GM12878 (cell line): ENCODE results near the gene CSNK1G1. TPM values are rescaled to one million over a fixed set of nuclear protein-coding genes. Genes with fewer than 3 reads are reported as not detected.

Experiments
- ATAC-seq: fragments of 200-7000 bp; cut with Tn5 transposase; 3 replicates; pipeline ENCODE4 v1.9.1; 2020; ENCODE audit warnings: mild to moderate bottlenecking, moderate library complexity
- BruUV-seq: library from RNA; stranded (reverse); fragments of 400-500 nt; replicated peaks from 2 replicates; lab custom pipeline; 2021; lab: Mats Ljungman, UMichigan
- CTCF ChIA-PET: fragments of 300-600 bp; sonication (Branson Sonifier 250); formaldehyde crosslinking; extraction: SDS; loops from one replicate; lab custom pipeline; 2021; ENCODE audit warnings: inconsistent platforms; lab: Yijun Ruan, JAX
- POLR2A ChIA-PET: fragments of 350-600 bp; formaldehyde crosslinking; extraction: SDS; loops from one replicate; lab custom pipeline; 2021; ENCODE audit warnings: inconsistent platforms; lab: Charles Lee
- RAD21 ChIA-PET: fragments of 300-600 bp; sonication (Branson Sonifier 250); formaldehyde crosslinking; loops from one replicate; lab custom pipeline; 2023; ENCODE audit warnings: antibody characterized with exemption; ENCODE audit not compliant: unreplicated experiment; lab: Charles Lee
- SMC1A ChIA-PET: fragments of 300-600 bp; sonication (Branson Sonifier 250); formaldehyde crosslinking; loops from one replicate; lab custom pipeline; 2023; ENCODE audit not compliant: unreplicated experiment, uncharacterized antibody; lab: Charles Lee
- DNase-seq: peaks from one replicate; pipeline ENCODE4 v3.0.0-alpha.2; 2011; ENCODE audit warnings: low read depth, low spot score
- FAIRE-seq: peaks from 3 replicates; lab custom pipeline; 2011; peaks lifted over from hg19 to GRCh38; lab: Jason Lieb, UNC
- H2AFZ ChIP-seq: 2 replicates; pipeline ENCODE4 v1.6.0; 2011; ENCODE audit warnings: low read depth, low read length, control low read depth; ENCODE audit not compliant: control insufficient read depth
- H3K27ac ChIP-seq: 2 replicates; pipeline ENCODE4 v1.5.1; 2011; ENCODE audit warnings: control low read depth; ENCODE audit not compliant: control insufficient read depth, insufficient read depth
- H3K27me3 ChIP-seq, 2 experiments: replicated peaks in 1 of 2; 2 replicates each; pipeline versions ENCODE4 v1.6.0 to v1.6.1; 2011; ENCODE audit warnings: low read length in 1 of 2; ENCODE audit not compliant: control insufficient read depth in 2 of 2, insufficient read depth in 2 of 2
- H3K36me3 ChIP-seq, 2 experiments: 2 replicates each; pipeline ENCODE4 v1.5.1; 2011; ENCODE audit warnings: low read length in 1 of 2; ENCODE audit not compliant: control insufficient read depth in 2 of 2, insufficient read depth in 2 of 2
- H3K4me1 ChIP-seq: 2 replicates; pipeline ENCODE4 v1.6.1; 2011; ENCODE audit warnings: mild to moderate bottlenecking, low read length, moderate library complexity, mixed read lengths; ENCODE audit not compliant: control insufficient read depth, insufficient read depth
- H3K4me2 ChIP-seq: 2 replicates; pipeline ENCODE4 v1.6.0; 2011; ENCODE audit warnings: control low read depth; ENCODE audit not compliant: control insufficient read depth, insufficient read depth
- H3K4me3 ChIP-seq: fragments of 200-600 bp; sonication (generic); 2 replicates; pipeline ENCODE4 v1.5.1; 2016
- H3K79me2 ChIP-seq: 2 replicates; pipeline ENCODE4 v1.6.0; 2011; ENCODE audit warnings: low read length; ENCODE audit not compliant: control insufficient read depth, insufficient read depth
- H3K9ac ChIP-seq: 2 replicates; pipeline ENCODE4 v1.8.0; 2011; ENCODE audit warnings: low read length, control low read depth, mixed read lengths; ENCODE audit not compliant: control insufficient read depth, insufficient read depth
- H3K9me3 ChIP-seq: replicated peaks from 3 replicates; pipeline ENCODE4 v1.5.1; 2011; ENCODE audit warnings: mild to moderate bottlenecking, low read length; ENCODE audit not compliant: control insufficient read depth, insufficient read depth
- H4K20me1 ChIP-seq: 2 replicates; pipeline ENCODE4 v1.6.0; 2011; ENCODE audit not compliant: control insufficient read depth, insufficient read depth
- CREB1 ChIP-seq: IDR thresholded peaks from 2 replicates; pipeline ENCODE4 v1.6.1; 2012; ENCODE audit warnings: low read depth, mild to moderate bottlenecking, inconsistent platforms
- ESRRA ChIP-seq: IDR thresholded peaks from 2 replicates; pipeline ENCODE4 v1.6.1; 2012; ENCODE audit warnings: mild to moderate bottlenecking, low read length, improper control_type of control experiment
- KAT2A ChIP-seq: conservative IDR thresholded peaks from 2 replicates; pipeline ENCODE4 v1.6.1; 2011; ENCODE audit warnings: low read depth, low read length; ENCODE audit not compliant: control insufficient read depth
- RB1 ChIP-seq: fragments of 450-650 bp; formaldehyde crosslinking; IDR thresholded peaks from 2 replicates; pipeline ENCODE4 v1.6.1; 2017; ENCODE audit warnings: mild to moderate bottlenecking, borderline replicate concordance
- TAF1 ChIP-seq: IDR thresholded peaks from 2 replicates; pipeline ENCODE4 v1.6.1; 2011; ENCODE audit warnings: mild to moderate bottlenecking, low read depth, low read length, borderline replicate concordance
- ZZZ3 ChIP-seq: IDR thresholded peaks from 2 replicates; pipeline ENCODE4 v1.6.1; 2011; ENCODE audit warnings: low read depth; ENCODE audit not compliant: control insufficient read depth, insufficient read length
- WGBS: methylation state at CpG from one replicate; pipeline ENCODE4 v1.1.6; 2016; ENCODE audit warnings: low lambda C conversion rate; ENCODE audit not compliant: insufficient replicate concordance, insufficient coverage; ENCODE audit errors: missing lambda C conversion rate; 5-methylcytosine and 5-hydroxymethylcytosine counted together
- in situ Hi-C: fragments of 300-500 bp; cut with MboI; formaldehyde crosslinking; loops from 9 replicates; pipeline ENCODE4 v1.14.3; 2018; ENCODE audit warnings: mixed read lengths
- intact Hi-C: fragments of 100-400 bp; cut with micrococcal nuclease; formaldehyde crosslinking; loops from one replicate; pipeline ENCODE4 v1.14.2; 2022; ENCODE audit not compliant: unreplicated experiment
- polyA plus RNA-seq, 11 experiments: library from polyadenylated mRNA; depleted of rRNA in 4 of 11; unstranded in 6 of 11; stranded (reverse) in 5 of 11; fragments of >200 nt; fragmentation: Nextera tagmentation in 4 of 11; fragmentation: Illumina TruSeq in 1 of 11; extraction: Ambion mirVana in 4 of 11; extraction: Trizol in 1 of 11; gene quantifications; 1 replicate in 1 of 11; 2 replicates in 10 of 11; pipeline versions ENCODE4 v1.2.1 to v1.2.3, GENCODE V29; 2011 to 2016; ENCODE audit warnings: inconsistent platforms in 2 of 11, missing spikeins in 2 of 11, low read depth in 1 of 11
- total RNA-seq, 4 experiments: library from RNA; depleted of rRNA in 3 of 4; stranded (reverse); fragments of >200 nt in 3 of 4; fragmentation: Illumina TruSeq in 1 of 4; extraction: Trizol in 1 of 4; gene quantifications; 2 replicates each; pipeline versions ENCODE4 v1.2.1 to v1.2.3, GENCODE V29; 2013 to 2021
- TF ChIP-seq, protein P1 (sequence below): IDR thresholded peaks from 2 replicates; pipeline ENCODE4 v1.6.1; 2012; ENCODE audit warnings: low read depth, low read length, improper control_type of control experiment
- TF ChIP-seq, protein P2 (sequence below): fragments of 450-650 bp; formaldehyde crosslinking; IDR thresholded peaks from 2 replicates; pipeline ENCODE4 v1.4.0; 2020; ENCODE audit warnings: mild to moderate bottlenecking, moderate library complexity
- TF ChIP-seq, protein P3 (sequence below): fragments of 450-650 bp; IDR thresholded peaks from 2 replicates; pipeline ENCODE4 v1.6.1; 2017; ENCODE audit warnings: borderline replicate concordance
- TF ChIP-seq, protein P4 (sequence below): IDR thresholded peaks from 2 replicates; pipeline ENCODE4 v1.6.1; 2011; ENCODE audit warnings: borderline replicate concordance, low read depth, mild to moderate bottlenecking, moderate library complexity, mixed read lengths, low read length; ENCODE audit not compliant: insufficient read depth; ENCODE audit errors: extremely low read length
- TF ChIP-seq, protein P5 (sequence below): IDR thresholded peaks from 2 replicates; pipeline ENCODE4 v1.6.1; 2012; ENCODE audit warnings: low read depth, low read length, improper control_type of control experiment

Gene CSNK1G1
- total and polyA plus RNA-seq, 10 of the 15 experiments (the other 5 are each of a cell fraction or from before 2014, with no cell fraction given) = 6.1 to 23.4 (median 15.3) TPM

DNA sequence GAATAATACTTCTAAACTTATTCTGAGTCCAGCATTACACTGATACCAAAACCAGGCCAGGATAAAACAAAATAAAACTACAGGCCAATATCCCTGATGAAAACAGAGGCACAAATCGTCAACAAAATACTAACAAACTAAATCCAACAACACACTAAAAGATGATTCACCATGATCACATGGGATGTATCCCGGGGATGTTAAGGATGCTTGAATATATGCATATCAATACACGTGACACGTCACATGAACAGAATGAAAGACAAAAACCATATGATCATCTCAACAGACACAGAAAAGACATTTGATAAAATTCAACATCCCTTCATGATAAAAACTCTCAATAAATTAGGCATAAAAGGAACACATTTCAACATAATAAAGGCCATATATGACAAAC lies 91.5 kb downstream of the CSNK1G1 start:
- H3K27me3 ChIP-seq = no peaks in the 10 kb centered on the region
- WGBS = 94% methylated on average over 4 of the region's 4 CpGs
- BruUV-seq = no TSS peak
- H3K27ac ChIP-seq = no peak overlapping the region
- H3K9me3 ChIP-seq = peaks cover 11% of the 10 kb centered on the region; the same call in 2 of the 3 replicates
- intact Hi-C loops = no loop called here
- H3K79me2 ChIP-seq = no peaks in the 10 kb centered on the region; the same call in none of the 2 replicates
- TF ChIP-seq, protein P1, sequence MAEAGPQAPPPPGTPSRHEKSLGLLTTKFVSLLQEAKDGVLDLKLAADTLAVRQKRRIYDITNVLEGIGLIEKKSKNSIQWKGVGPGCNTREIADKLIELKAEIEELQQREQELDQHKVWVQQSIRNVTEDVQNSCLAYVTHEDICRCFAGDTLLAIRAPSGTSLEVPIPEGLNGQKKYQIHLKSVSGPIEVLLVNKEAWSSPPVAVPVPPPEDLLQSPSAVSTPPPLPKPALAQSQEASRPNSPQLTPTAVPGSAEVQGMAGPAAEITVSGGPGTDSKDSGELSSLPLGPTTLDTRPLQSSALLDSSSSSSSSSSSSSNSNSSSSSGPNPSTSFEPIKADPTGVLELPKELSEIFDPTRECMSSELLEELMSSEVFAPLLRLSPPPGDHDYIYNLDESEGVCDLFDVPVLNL = no peak
- TF ChIP-seq ESRRA = no peak
- TF ChIP-seq CREB1 = no peak
- TF ChIP-seq, protein P2, sequence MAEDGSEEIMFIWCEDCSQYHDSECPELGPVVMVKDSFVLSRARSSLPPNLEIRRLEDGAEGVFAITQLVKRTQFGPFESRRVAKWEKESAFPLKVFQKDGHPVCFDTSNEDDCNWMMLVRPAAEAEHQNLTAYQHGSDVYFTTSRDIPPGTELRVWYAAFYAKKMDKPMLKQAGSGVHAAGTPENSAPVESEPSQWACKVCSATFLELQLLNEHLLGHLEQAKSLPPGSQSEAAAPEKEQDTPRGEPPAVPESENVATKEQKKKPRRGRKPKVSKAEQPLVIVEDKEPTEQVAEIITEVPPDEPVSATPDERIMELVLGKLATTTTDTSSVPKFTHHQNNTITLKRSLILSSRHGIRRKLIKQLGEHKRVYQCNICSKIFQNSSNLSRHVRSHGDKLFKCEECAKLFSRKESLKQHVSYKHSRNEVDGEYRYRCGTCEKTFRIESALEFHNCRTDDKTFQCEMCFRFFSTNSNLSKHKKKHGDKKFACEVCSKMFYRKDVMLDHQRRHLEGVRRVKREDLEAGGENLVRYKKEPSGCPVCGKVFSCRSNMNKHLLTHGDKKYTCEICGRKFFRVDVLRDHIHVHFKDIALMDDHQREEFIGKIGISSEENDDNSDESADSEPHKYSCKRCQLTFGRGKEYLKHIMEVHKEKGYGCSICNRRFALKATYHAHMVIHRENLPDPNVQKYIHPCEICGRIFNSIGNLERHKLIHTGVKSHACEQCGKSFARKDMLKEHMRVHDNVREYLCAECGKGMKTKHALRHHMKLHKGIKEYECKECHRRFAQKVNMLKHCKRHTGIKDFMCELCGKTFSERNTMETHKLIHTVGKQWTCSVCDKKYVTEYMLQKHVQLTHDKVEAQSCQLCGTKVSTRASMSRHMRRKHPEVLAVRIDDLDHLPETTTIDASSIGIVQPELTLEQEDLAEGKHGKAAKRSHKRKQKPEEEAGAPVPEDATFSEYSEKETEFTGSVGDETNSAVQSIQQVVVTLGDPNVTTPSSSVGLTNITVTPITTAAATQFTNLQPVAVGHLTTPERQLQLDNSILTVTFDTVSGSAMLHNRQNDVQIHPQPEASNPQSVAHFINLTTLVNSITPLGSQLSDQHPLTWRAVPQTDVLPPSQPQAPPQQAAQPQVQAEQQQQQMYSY (CRISPR knock-in tag) = no peak
- no peak for TF ChIP-seq KAT2A
- TF ChIP-seq, protein P3, sequence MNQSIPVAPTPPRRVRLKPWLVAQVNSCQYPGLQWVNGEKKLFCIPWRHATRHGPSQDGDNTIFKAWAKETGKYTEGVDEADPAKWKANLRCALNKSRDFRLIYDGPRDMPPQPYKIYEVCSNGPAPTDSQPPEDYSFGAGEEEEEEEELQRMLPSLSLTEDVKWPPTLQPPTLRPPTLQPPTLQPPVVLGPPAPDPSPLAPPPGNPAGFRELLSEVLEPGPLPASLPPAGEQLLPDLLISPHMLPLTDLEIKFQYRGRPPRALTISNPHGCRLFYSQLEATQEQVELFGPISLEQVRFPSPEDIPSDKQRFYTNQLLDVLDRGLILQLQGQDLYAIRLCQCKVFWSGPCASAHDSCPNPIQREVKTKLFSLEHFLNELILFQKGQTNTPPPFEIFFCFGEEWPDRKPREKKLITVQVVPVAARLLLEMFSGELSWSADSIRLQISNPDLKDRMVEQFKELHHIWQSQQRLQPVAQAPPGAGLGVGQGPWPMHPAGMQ = no peak
- TF ChIP-seq, protein P4, sequence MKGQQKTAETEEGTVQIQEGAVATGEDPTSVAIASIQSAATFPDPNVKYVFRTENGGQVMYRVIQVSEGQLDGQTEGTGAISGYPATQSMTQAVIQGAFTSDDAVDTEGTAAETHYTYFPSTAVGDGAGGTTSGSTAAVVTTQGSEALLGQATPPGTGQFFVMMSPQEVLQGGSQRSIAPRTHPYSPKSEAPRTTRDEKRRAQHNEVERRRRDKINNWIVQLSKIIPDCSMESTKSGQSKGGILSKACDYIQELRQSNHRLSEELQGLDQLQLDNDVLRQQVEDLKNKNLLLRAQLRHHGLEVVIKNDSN = no peak
- no peak for TF ChIP-seq ZZZ3
- no peak for TF ChIP-seq RB1
- TF ChIP-seq, protein P5, sequence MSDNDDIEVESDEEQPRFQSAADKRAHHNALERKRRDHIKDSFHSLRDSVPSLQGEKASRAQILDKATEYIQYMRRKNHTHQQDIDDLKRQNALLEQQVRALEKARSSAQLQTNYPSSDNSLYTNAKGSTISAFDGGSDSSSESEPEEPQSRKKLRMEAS = no peak
- TF ChIP-seq TAF1 = no peak
- TF ChIP-seq, all 136 proteins: peak for 0
- Histone ChIP-seq H3K4me1 (peaks cover 3% of the 10 kb centered on the region; the same call in 1 of the 2 replicates), H3K4me2 (no peak overlapping the region), H4K20me1 (no peaks in the 10 kb centered on the region), H3K4me3 (no peak overlapping the region), H3K9ac (no peak overlapping the region), H2AFZ (no peak overlapping the region), H3K36me3 (no peaks in the 10 kb centered on the region)
- FAIRE-seq = no peak
- RAD21 ChIA-PET = interaction anchor here (1.2 kb wide), 1 partner anchor 17 kb away, joined by 3 read pairs; no protein-coding TSS in a partner anchor
- in situ Hi-C loops = no loop called here
- SMC1A ChIA-PET = interaction anchor here (1.6 kb wide), 1 partner anchor 14 kb away, joined by 4 read pairs; no protein-coding TSS in a partner anchor
- no peak for ATAC-seq
- CTCF ChIA-PET = no interaction called here
- POLR2A ChIA-PET = no interaction called here
- no peak for DNase-seq
